GM19467 (cell line): ENCODE results near the gene AP2B1.

ENCODE experiments used
- ATAC-seq: cut with Tn5 transposase; IDR thresholded peaks from one replicate; pipeline ENCODE4 v1.9.1; 2021; ENCODE audit warnings: mild to moderate bottlenecking, moderate library complexity; ENCODE audit not compliant: unreplicated experiment

The AP2B1 gene

DNA sequence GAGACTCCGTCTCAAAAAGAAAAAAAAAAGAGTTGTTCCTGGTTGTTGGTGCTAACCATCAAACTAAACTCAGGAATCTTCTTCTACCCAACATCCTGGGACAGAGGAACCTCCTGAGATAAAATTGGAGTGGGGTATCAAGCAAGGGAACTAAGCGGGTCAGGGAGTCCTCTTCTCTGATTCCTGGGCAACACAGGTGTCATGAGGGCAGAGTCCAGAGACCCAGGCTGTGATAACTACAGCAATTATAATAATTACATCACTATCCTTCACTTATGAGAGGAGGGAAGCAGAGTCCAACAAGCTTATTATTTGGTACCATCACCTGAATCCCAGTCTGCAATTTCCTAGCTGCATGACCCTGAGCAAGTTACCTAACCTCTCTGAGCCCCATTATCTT lies 181.7 kb downstream of the AP2B1 start:
- no peak for ATAC-seq

DNA sequence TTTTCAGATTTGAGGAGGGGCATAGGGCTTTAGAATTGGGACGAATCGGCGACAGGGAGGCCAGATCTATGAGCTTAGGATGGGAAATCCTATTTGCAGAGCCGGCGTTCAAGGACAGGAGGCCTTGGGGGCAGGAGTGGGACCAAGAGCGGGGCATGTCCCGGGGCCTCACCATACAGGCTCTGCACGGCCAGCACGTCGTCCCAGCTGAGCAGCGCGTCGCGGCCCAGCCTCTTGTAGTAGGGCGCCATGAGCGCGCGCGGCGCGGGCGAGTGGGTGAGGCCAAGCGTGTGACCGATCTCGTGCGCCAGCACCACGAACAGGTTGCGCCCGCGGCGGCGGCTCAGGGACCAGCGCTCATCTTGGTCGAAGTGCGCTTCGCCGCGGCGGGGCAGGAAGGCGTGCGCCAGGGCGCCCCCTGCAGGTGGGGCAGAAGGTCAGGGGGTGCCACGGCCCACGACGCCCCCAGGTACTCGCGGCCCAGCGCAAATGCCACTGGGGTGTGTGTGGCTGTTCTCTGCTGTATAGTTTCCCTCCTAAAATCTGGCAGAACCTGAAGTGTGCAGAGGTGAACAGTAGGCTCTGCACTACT lies 182.9 kb downstream of the AP2B1 start:
- no peak for ATAC-seq

DNA sequence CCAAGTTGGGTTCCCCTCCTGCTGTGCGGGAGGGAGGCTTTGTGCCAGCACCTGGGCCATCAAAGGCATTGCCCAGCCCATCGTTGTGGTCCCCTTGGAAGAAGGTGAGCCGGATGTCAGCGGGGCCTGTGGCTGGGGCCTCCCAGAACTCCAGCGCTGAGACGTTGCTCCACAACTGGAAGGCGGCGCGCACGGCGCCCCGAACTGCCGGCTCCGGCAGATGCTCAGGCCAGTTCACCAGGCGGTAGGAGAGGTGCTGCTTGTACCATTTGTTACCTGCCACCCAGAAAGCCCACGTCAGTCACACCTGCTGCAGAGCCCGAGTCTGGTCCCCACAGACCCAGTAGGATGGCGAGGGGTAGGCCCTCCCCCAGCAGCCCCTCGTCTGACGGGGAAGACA lies 186.0 kb downstream of the AP2B1 start:
- ATAC-seq: no peak

DNA sequence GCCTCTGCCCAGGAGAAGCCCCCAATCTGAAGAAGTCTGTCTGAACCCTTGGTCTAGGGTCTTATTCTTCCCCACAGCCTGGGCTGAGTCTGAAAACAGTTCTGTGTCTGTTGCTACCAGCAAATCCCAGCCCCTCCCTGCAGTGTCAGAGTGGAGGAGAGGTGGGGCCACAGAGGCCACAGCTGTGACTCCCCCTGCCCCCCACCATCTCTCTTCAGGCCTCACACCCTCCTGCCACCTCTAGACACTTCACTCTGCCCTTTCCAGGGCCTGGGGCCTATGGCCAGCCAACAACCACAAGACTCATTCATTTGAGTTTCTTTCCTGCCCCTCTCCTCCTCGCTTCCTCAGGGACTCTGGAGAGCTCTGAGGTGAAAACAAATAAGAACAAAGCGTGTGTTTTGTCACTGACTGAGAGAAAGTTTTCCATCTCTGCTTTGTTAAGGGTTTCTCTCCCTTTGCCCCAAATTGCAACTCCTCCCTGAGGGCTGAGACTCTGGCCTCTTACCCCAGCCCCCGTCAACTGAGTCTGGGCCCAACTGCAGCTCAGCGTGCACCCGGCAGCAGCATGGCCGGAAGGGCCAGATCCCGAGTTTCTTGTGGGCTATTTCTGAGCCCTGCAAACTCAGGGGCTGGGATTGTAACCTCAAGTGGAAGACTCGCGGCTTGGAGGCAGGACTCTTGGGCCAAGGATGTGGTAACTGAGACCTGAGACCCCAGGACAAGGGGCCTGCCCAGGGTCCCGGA lies 186.7 kb downstream of the AP2B1 start:
- no peak for ATAC-seq

DNA sequence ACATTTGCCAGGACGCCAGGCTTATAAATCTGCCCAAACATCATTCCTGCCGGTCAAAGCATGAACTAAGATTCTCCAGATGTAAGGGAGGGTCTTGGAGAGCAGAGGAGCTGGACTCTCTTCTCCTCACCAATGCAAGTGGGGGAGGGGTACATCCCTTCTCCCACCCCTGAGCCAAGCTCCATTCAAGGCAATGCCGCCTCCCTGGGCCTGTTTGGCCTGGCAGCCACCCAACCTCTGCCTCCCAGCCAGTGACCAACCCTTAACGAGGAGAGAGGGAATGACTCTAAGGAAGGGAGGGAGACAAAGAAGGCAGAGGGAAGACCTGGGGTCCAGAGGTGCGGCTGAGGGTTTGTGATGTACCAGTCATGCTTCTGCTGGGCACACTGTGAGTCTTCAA lies 187.4 kb downstream of the AP2B1 start:
- no peak for ATAC-seq

GRCh38 chr17:35775039-35775438 lies 187.9 kb downstream of the AP2B1 start:
- no peak for ATAC-seq

DNA sequence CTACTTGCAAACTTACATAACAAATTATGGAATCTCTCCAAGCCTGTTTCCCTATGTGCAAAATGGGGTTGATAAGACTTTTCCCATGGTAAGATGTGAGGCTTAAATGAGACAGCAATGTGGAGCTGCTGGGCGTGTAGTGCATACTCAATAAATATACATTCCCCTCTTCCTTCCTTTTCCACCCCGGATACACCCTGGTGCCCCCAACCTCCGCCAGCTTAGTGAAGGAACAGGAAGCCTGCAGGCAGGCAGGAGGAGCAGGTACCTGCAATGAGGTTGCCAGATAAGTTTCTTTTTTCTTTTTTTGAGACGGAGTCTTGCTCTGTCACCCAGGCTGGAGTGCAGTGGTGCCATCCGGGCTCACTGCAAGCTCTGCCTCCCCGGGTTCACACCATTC lies 188.5 kb downstream of the AP2B1 start:
- ATAC-seq: no peak
